Raji (cell line): Measurements from ENCODE around the gene TRIM47.

Source experiments
- POLR2A ChIP-seq: IDR thresholded peaks from 2 replicates; pipeline ENCODE4 v1.6.1; 2011; ENCODE audit warnings: low read depth, low read length, control low read depth; ENCODE audit not compliant: insufficient read depth

The TRIM47 gene

GRCh38 chr17:75878174-75878998 lies at the start of gene TRIM47:
Gene TRIM47 (minus strand): TSS chr17:75878581. CDS start chr17:75878548, 33 bp downstream.
- no peak for TF ChIP-seq POLR2A

GRCh38 chr17:75927286-75927922 lies 49.0 kb upstream of the TRIM47 start:
- TF ChIP-seq POLR2A, result no peak

- no peak for TF ChIP-seq POLR2A
Measured at GRCh38 chr17:75926456-75926855, 48.1 kb upstream of the TRIM47 start.

GRCh38 chr17:75925912-75926311 lies 47.5 kb upstream of the TRIM47 start:
- no peak for TF ChIP-seq POLR2A

GRCh38 chr17:75925103-75925502 lies 46.7 kb upstream of the TRIM47 start:
- TF ChIP-seq POLR2A, result no peak

- TF ChIP-seq POLR2A, result no peak
Measured at GRCh38 chr17:75922963-75923874, 44.8 kb upstream of the TRIM47 start.

GRCh38 chr17:75922173-75922961 lies 44.0 kb upstream of the TRIM47 start:
- no peak for TF ChIP-seq POLR2A

- TF ChIP-seq POLR2A, result no peak
Measured at GRCh38 chr17:75921596-75921995, 43.2 kb upstream of the TRIM47 start.

GRCh38 chr17:75920045-75920560 lies 41.7 kb upstream of the TRIM47 start:
- TF ChIP-seq POLR2A, result no peak

- no peak for TF ChIP-seq POLR2A
Measured at GRCh38 chr17:75919611-75920010, 41.2 kb upstream of the TRIM47 start.

- no peak for TF ChIP-seq POLR2A
Measured at GRCh38 chr17:75917917-75918445, 39.6 kb upstream of the TRIM47 start.

- no peak for TF ChIP-seq POLR2A
Measured at GRCh38 chr17:75917141-75917916, 38.9 kb upstream of the TRIM47 start.

- TF ChIP-seq POLR2A, result no peak
Measured at GRCh38 chr17:75915268-75915667, 36.9 kb upstream of the TRIM47 start.
